NCI-H82 treated with DMSO at 0.1 percent for 48 hours (cell line): ENCODE results near the gene POMGNT2.

Experiments used
- DNase-seq: peaks from one replicate; lab custom pipeline; 2025; ENCODE audit not compliant: unreplicated experiment; lab: John Stamatoyannopoulos, UW

The POMGNT2 gene

GRCh38 chr3:43105596-43106292 is at the start of gene POMGNT2:
POMGNT2 (minus strand) TSS chr3:43106079; CDS start chr3:43081431, 24,648 bp downstream.
- peak; percentile 50 for DNase-seq

- no peak for DNase-seq
Measured at GRCh38 chr3:43154980-43155379, 49.1 kb upstream of the POMGNT2 start.

- DNase-seq: no peak
Measured at GRCh38 chr3:43153216-43154083, 47.6 kb upstream of the POMGNT2 start.

GRCh38 chr3:43152649-43153048 is 46.8 kb upstream of the POMGNT2 start:
- DNase-seq: no peak

GRCh38 chr3:43148033-43148432 is 42.2 kb upstream of the POMGNT2 start:
- no peak for DNase-seq

GRCh38 chr3:43146599-43146998 is 40.7 kb upstream of the POMGNT2 start:
- DNase-seq: no peak

- no peak for DNase-seq
Measured at GRCh38 chr3:43144761-43145490, 39.0 kb upstream of the POMGNT2 start.

GRCh38 chr3:43142472-43142871 is 36.6 kb upstream of the POMGNT2 start:
- no peak for DNase-seq

GRCh38 chr3:43138488-43139231 is 32.8 kb upstream of the POMGNT2 start:
- no peak for DNase-seq

- no peak for DNase-seq
Measured at GRCh38 chr3:43132870-43133636, 27.2 kb upstream of the POMGNT2 start.

GRCh38 chr3:43132193-43132592 is 26.3 kb upstream of the POMGNT2 start:
- DNase-seq: no peak

- no peak for DNase-seq
Measured at GRCh38 chr3:43128464-43128863, 22.6 kb upstream of the POMGNT2 start.

GRCh38 chr3:43126536-43126935 is 20.7 kb upstream of the POMGNT2 start:
- DNase-seq: no peak

GRCh38 chr3:43123895-43124294 is 18.0 kb upstream of the POMGNT2 start:
- DNase-seq: no peak

- no peak for DNase-seq
Measured at GRCh38 chr3:43120937-43121336, 15.1 kb upstream of the POMGNT2 start.

GRCh38 chr3:43117257-43117656 is 11.4 kb upstream of the POMGNT2 start:
- DNase-seq: no peak

GRCh38 chr3:43113671-43114070 is 7.8 kb upstream of the POMGNT2 start:
- no peak for DNase-seq

- DNase-seq: no peak
Measured at GRCh38 chr3:43106293-43106628, 382 bp upstream of the POMGNT2 start.

- no peak for DNase-seq
Measured at GRCh38 chr3:43104660-43105595, 951 bp downstream of the POMGNT2 start.
